Keratinocyte (primary cell): ENCODE measurements around the gene FASTKD1. TPM values are rescaled to one million over a fixed set of nuclear protein-coding genes. Genes with fewer than 3 reads are reported as not detected.

Source experiments
- DNase-seq: peaks from one replicate; pipeline ENCODE4 v3.0.0-alpha.2; 2011; ENCODE audit warnings: low read depth, missing footprints, low spot score
- FAIRE-seq: peaks from 2 replicates; lab custom pipeline; 2011; peaks lifted over from hg19 to GRCh38; lab: Jason Lieb, UNC
- H2AFZ ChIP-seq: 2 replicates; pipeline ENCODE4 v1.6.0; 2012; ENCODE audit warnings: low read length, control low read depth, inconsistent platforms; ENCODE audit not compliant: control insufficient read depth
- H3K27ac ChIP-seq: 2 replicates; pipeline ENCODE4 v1.5.1; 2011; ENCODE audit warnings: low read length; ENCODE audit not compliant: control insufficient read depth, insufficient read depth
- H3K27me3 ChIP-seq: 3 replicates; pipeline ENCODE4 v1.6.0; 2011; ENCODE audit warnings: low read length; ENCODE audit not compliant: control insufficient read depth, insufficient read depth; ENCODE audit errors: extremely low read depth
- H3K36me3 ChIP-seq, 2 experiments: 2 replicates in 1 of 2; 3 replicates in 1 of 2; pipeline ENCODE4 v1.5.1; 2011; ENCODE audit warnings: low read length in 2 of 2, mild to moderate bottlenecking in 1 of 2; ENCODE audit not compliant: control insufficient read depth in 2 of 2, insufficient read depth in 2 of 2; ENCODE audit errors: extremely low read depth in 1 of 2
- H3K4me1 ChIP-seq: 3 replicates; pipeline ENCODE4 v1.5.1; 2011; ENCODE audit warnings: low read length; ENCODE audit not compliant: control insufficient read depth, insufficient read depth; ENCODE audit errors: extremely low read depth
- H3K4me2 ChIP-seq: 3 replicates; pipeline ENCODE4 v1.6.0; 2011; ENCODE audit warnings: low read depth, low read length; ENCODE audit not compliant: control insufficient read depth, insufficient read depth; ENCODE audit errors: extremely low read depth
- H3K4me3 ChIP-seq, 3 experiments: fragments of 200-600 bp in 1 of 3; sonication (generic) in 1 of 3; 2 replicates in 2 of 3; 3 replicates in 1 of 3; pipeline ENCODE4 v1.5.1; 2011 to 2016; ENCODE audit warnings: low read length in 3 of 3, mild to moderate bottlenecking in 3 of 3, control low read depth in 2 of 3, inconsistent platforms in 1 of 3, low read depth in 1 of 3, mixed read lengths in 1 of 3, mixed run types in 1 of 3, moderate library complexity in 1 of 3; ENCODE audit not compliant: control insufficient read depth in 2 of 3, insufficient read depth in 2 of 3; ENCODE audit errors: extremely low read depth in 1 of 3
- H3K79me2 ChIP-seq: 2 replicates; pipeline ENCODE4 v1.6.0; 2012; ENCODE audit warnings: low read length; ENCODE audit not compliant: control insufficient read depth, insufficient read depth
- H3K9ac ChIP-seq: 3 replicates; pipeline ENCODE4 v1.6.0; 2011; ENCODE audit warnings: low read length; ENCODE audit not compliant: control insufficient read depth, insufficient read depth; ENCODE audit errors: extremely low read depth
- H3K9me1 ChIP-seq: 3 replicates; pipeline ENCODE4 v1.6.0; 2011; ENCODE audit warnings: low read length; ENCODE audit not compliant: control insufficient read depth, insufficient read depth; ENCODE audit errors: extremely low read depth
- H3K9me3 ChIP-seq: 2 replicates; pipeline ENCODE4 v1.5.1; 2012; ENCODE audit warnings: low read depth, low read length; ENCODE audit not compliant: control insufficient read depth
- H4K20me1 ChIP-seq: 3 replicates; pipeline ENCODE4 v1.6.0; 2011; ENCODE audit warnings: low read length; ENCODE audit not compliant: control insufficient read depth, insufficient read depth; ENCODE audit errors: extremely low read depth
- CTCF ChIP-seq, 3 experiments: IDR thresholded peaks in 1 of 3; conservative IDR thresholded peaks in 1 of 3; optimal IDR thresholded peaks in 1 of 3; 2 replicates in 2 of 3; 3 replicates in 1 of 3; pipeline versions ENCODE3 to v1.5.1; 2011; ENCODE audit warnings: low read length in 3 of 3, mild to moderate bottlenecking in 3 of 3, moderate library complexity in 2 of 3, control low read depth in 1 of 3, inconsistent platforms in 1 of 3; ENCODE audit not compliant: insufficient read depth in 2 of 3; ENCODE audit errors: extremely low read depth in 1 of 3
- EZH2 ChIP-seq: IDR thresholded peaks from one replicate; pipeline ENCODE4 v1.6.1; 2012; ENCODE audit warnings: inconsistent platforms, mild to moderate bottlenecking, low read length, moderate library complexity
- dilution Hi-C: fragments of 300-500 bp; cut with MboI; formaldehyde crosslinking; loops from one replicate; pipeline ENCODE4 v1.7.0; 2020; ENCODE audit warnings: low sequenced_read_pairs; ENCODE audit not compliant: extremely low pct_ligation_motif_present
- polyA plus RNA-seq, 5 experiments: library from polyadenylated mRNA; depleted of rRNA in 3 of 5; stranded (reverse) in 3 of 5; stranded (forward) in 1 of 5; unstranded in 1 of 5; fragments of >200 nt; gene quantifications; 1 replicate in 1 of 5; 2 replicates in 3 of 5; 3 replicates in 1 of 5; pipeline versions ENCODE4 v1.2.1 to v1.2.3, GENCODE V29; 2011 to 2012; ENCODE audit warnings: missing spikeins in 2 of 5, low read depth in 1 of 5, low replicate concordance in 1 of 5

Gene FASTKD1
- polyA plus RNA-seq, 1 donor (not counting 4 experiments of a cell fraction or from before 2014, with no cell fraction given), result 41.7 TPM

- no peaks in the 10 kb centered on the region for H4K20me1 ChIP-seq
- H3K4me3 ChIP-seq, result no peak overlapping the region
- H3K4me1 ChIP-seq, result peaks cover 3% of the 10 kb centered on the region
- dilution Hi-C loops, result no loop called here
- TF ChIP-seq CTCF (optimal IDR thresholded peaks at IDR 0.05 in 1 of 3, IDR thresholded peaks at IDR 0.05 in 1 of 3, conservative IDR thresholded peaks at IDR 0.05 in 1 of 3; ENCODE audit: extremely low read depth in 1 of 3, insufficient read depth in 2 of 3, low read length in 3 of 3) (no peak), EZH2 (no peak)
- DNase-seq (no peak), FAIRE-seq (no peak)
- no peaks in the 10 kb centered on the region for H3K79me2 ChIP-seq
- H3K36me3 ChIP-seq, result no peaks in the 10 kb centered on the region
- H3K9me3 ChIP-seq, result no peaks in the 10 kb centered on the region
- no peak overlapping the region for H3K9ac ChIP-seq
- H3K27ac ChIP-seq, result no peak overlapping the region
- H2AFZ ChIP-seq, result no peak overlapping the region
- no peak overlapping the region for H3K4me2 ChIP-seq
- no peaks in the 10 kb centered on the region for H3K27me3 ChIP-seq
- no peaks in the 10 kb centered on the region for H3K9me1 ChIP-seq
These were observed 61.1 kb downstream of the FASTKD1 start for GRCh38 chr2:169512525-169512924.

- Histone ChIP-seq H3K4me2 (no peak overlapping the region), H3K79me2 (no peaks in the 10 kb centered on the region), H4K20me1 (no peaks in the 10 kb centered on the region), H3K36me3 (no peaks in the 10 kb centered on the region), H3K4me1 (peaks cover 5% of the 10 kb centered on the region), H3K27ac (no peak overlapping the region), H3K9me1 (no peaks in the 10 kb centered on the region), H3K27me3 (no peaks in the 10 kb centered on the region), H3K9ac (no peak overlapping the region), H3K9me3 (no peaks in the 10 kb centered on the region), H3K4me3 (no peak overlapping the region), H2AFZ (no peak overlapping the region)
- FAIRE-seq (no peak), DNase-seq (no peak)
- dilution Hi-C loops, result no loop called here
- TF ChIP-seq CTCF (optimal IDR thresholded peaks at IDR 0.05 in 1 of 3, IDR thresholded peaks at IDR 0.05 in 1 of 3, conservative IDR thresholded peaks at IDR 0.05 in 1 of 3; ENCODE audit: extremely low read depth in 1 of 3, insufficient read depth in 2 of 3, low read length in 3 of 3) (no peak), EZH2 (no peak)
These were observed 61.8 kb downstream of the FASTKD1 start for GRCh38 chr2:169511818-169512217.
